Measurements from ENCODE around the gene TAS2R19.
"Not testable (repeated sequence)": the region's sequence is repeated elsewhere in the genome, so short reads cannot be mapped to it uniquely, and the experiment has no call there.

TAS2R19 gene, protein sequence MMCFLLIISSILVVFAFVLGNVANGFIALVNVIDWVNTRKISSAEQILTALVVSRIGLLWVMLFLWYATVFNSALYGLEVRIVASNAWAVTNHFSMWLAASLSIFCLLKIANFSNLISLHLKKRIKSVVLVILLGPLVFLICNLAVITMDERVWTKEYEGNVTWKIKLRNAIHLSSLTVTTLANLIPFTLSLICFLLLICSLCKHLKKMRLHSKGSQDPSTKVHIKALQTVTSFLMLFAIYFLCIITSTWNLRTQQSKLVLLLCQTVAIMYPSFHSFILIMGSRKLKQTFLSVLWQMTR

GRCh38 chr12:11022520-11022919 is at the start of gene TAS2R19:
Gene TAS2R19, minus strand, starts transcription at chr12:11022620. Its CDS starts 49 bp downstream, at chr12:11022571.
- H3K4me1 ChIP-seq: peaks cover 0 to 9% (median 6%) of the 10 kb centered on the region in 10 experiments; a peak in 14 of 20 replicates
- H3K36me3 ChIP-seq: peaks cover 10 to 24% (median 17%) of the 10 kb centered on the region in 11 experiments; a peak in 21 of 22 replicates
- no peaks in the 10 kb centered on the region for H3K27me3 ChIP-seq

DNA sequence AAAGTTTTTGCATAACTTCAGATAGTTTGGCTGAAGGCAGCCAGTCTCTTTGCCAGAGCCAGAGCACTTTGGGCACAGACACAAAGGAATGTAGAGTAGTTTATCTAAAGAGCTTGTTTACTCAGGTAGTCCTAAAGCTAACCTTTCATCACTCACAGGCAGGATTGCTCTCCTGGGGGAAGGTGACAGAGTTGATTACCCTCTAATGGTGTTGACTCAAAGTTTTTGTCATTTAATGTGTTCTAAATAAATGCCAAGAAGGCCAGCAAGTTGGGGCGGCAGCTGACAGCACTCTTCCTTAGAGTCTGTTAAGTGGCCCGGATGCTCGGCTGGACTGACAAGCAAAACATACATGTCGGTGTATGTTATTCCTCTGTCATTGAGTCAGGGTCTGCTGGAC is 49.0 kb upstream of the TAS2R19 start:
- Histone ChIP-seq H3K9ac (no peak overlapping the region), H3K36me3 (peaks cover 0 to 12% (median 3%) of the 10 kb centered on the region in 11 experiments; a peak in 5 of 22 replicates), H3K27ac (no peak overlapping the region), H3K4me2 (no peak overlapping the region), H3K4me1 (peaks cover 0 to 6% (median 0%) of the 10 kb centered on the region in 10 experiments; a peak in 1 of 20 replicates), H3K27me3 (no peaks in the 10 kb centered on the region), H3K9me3 (replicated peaks in 1 of 11) (no peaks in the 10 kb centered on the region), H3K4me3 (no peak overlapping the region), H4K20me1 (no peaks in the 10 kb centered on the region)
- no peak for TF ChIP-seq Cebpa-rat (IDR thresholded peaks at IDR 0.05)

More at GRCh38 chr12:11022520-11022919, at the start of gene TAS2R19:
- 0 out of 22 replicates have a peak, but pooled peaks cover 0 to 4% (median 0%) of the 10 kb centered on the region in 11 experiments for H4K20me1 ChIP-seq
- H3K4me3 ChIP-seq: no peak within 1 kb of the TSS
- H3K9ac ChIP-seq: no peak within 1 kb of the TSS
- TF ChIP-seq Cebpa-rat (IDR thresholded peaks at IDR 0.05): no peak
- peaks cover 13 to 23% (median 18%) of the 10 kb centered on the region in 11 experiments for H3K9me3 ChIP-seq (replicated peaks in 1 of 11)
- H3K27ac ChIP-seq: no peak within 1 kb of the TSS
- no peak within 1 kb of the TSS for H3K4me2 ChIP-seq

DNA sequence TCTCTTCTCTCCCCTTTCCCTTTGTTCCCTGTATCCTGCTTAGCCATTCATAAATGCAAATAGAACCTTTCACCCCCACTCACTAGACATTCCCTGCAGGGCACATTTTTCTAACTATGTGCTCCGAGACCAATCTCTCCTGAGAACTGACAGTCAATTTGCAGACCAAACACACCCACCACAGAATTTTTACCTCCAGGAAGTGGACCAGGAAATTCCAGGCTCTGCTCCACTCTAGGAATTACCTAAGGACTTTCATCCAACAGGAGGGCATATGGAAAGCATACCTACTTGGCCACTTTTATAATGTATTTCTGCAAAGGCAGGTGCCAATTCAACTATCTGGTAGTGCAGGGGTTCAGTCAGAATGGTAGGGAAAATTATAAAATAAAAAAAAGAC is 48.6 kb upstream of the TAS2R19 start:
- Histone ChIP-seq H3K4me2 (no peak overlapping the region), H3K27me3 (no peaks in the 10 kb centered on the region), H3K4me3 (no peak overlapping the region), H3K4me1 (peaks cover 0 to 6% (median 0%) of the 10 kb centered on the region in 10 experiments; a peak in 1 of 20 replicates), H4K20me1 (no peaks in the 10 kb centered on the region), H3K36me3 (peaks cover 0 to 12% (median 3%) of the 10 kb centered on the region in 11 experiments; a peak in 5 of 22 replicates), H3K27ac (no peak overlapping the region), H3K9ac (no peak overlapping the region), H3K9me3 (replicated peaks in 1 of 11) (no peaks in the 10 kb centered on the region)
- no peak for TF ChIP-seq Cebpa-rat (IDR thresholded peaks at IDR 0.05)

DNA sequence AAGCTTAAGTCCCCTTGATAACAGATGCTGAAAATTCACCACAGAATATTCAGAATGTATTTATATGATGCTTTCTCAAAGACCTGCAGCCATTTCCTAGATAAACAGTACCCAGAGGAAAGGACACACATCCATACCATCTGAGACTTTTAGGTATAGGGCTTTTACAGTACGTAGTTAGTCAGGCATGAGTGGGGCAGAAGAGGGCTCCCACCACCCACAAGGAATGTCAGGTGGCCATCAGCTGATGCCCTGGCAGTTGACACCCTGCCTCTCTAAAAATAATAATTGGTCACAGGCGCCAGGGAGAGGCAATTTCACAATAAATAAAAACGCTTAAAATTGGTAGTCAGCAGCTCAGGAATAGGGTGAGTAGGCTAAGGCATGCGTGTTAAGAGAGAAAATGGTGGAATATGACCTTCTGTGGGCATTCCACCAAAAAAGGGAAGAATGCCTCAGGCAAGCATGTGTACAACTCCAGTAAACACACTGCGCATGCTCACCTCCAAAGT is 47.5 kb upstream of the TAS2R19 start:
- H3K27ac ChIP-seq: no peak overlapping the region
- no peaks in the 10 kb centered on the region for H3K27me3 ChIP-seq
- H3K4me2 ChIP-seq: no peak overlapping the region
- no peaks in the 10 kb centered on the region for H4K20me1 ChIP-seq
- peaks cover 0 to 6% (median 0%) of the 10 kb centered on the region in 10 experiments; a peak in 1 of 20 replicates for H3K4me1 ChIP-seq
- H3K9me3 ChIP-seq (replicated peaks in 1 of 11): no peaks in the 10 kb centered on the region
- no peak overlapping the region for H3K4me3 ChIP-seq
- H3K36me3 ChIP-seq: peaks cover 0 to 12% (median 3%) of the 10 kb centered on the region in 11 experiments; a peak in 7 of 22 replicates
- no peak for TF ChIP-seq Cebpa-rat (IDR thresholded peaks at IDR 0.05)
- H3K9ac ChIP-seq: no peak overlapping the region

DNA sequence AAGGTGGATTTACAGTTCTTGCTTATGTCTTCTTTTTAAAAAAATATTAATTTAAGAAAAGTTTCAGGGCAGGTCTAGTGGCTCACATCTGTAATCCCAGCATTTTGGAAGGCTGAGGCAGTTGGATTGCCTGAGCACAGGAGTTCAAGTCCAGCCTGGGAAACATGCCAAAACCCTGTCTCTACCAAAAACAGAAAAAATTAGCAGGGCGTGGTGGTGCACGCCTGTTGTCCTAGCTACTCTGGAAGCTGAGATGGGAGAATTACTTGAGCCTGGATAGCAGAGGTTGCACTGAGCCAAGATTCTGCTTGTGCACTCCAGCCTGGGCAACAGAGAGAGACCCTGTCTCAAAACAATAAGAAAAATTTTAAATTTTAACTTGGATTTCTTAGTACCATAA is 45.1 kb upstream of the TAS2R19 start:
- Histone ChIP-seq H3K4me3 (no peak overlapping the region), H3K27ac (no peak overlapping the region), H3K27me3 (no peaks in the 10 kb centered on the region), H3K9ac (no peak overlapping the region), H3K9me3 (replicated peaks in 1 of 11) (no peaks in the 10 kb centered on the region), H3K36me3 (peaks cover 0 to 16% (median 3%) of the 10 kb centered on the region in 11 experiments; a peak in 7 of 22 replicates), H4K20me1 (no peaks in the 10 kb centered on the region; a peak in 3 of 22 replicates), H3K4me2 (no peak overlapping the region), H3K4me1 (no peaks in the 10 kb centered on the region)
- no peak for TF ChIP-seq Cebpa-rat (IDR thresholded peaks at IDR 0.05)

DNA sequence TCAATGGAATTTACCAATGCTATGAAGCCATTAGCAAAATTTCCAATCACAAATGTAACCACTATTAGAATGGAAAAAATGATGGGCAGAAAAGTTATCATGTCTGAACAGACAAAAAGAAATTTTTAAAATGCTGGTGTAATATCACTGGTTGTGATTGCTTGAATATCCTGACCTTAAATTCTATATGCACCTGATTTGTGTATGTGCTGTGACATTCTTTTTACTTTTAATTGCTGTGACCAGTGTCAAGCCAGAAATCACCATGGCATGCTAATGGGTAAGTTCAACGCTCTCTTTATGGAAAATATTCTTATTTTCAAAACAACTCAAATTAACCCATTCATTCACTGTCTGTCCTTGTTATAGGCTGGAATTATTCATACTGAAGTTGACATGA is 39.8 kb upstream of the TAS2R19 start, which contains the start of gene TAS2R46:
Gene TAS2R46 (minus strand): TSS at position 101 of the 400 bp plus-strand sequence. CDS start 0 bp downstream, at position 101.
- not testable (repeated sequence) for H3K4me2 ChIP-seq; H3K4me3 ChIP-seq; H3K4me1 ChIP-seq; H3K27me3 ChIP-seq; H3K9me3 ChIP-seq (replicated peaks in 1 of 11); H3K9ac ChIP-seq; H3K27ac ChIP-seq
- H4K20me1 ChIP-seq: peaks cover 0 to 17% (median 0%) of the 10 kb centered on the region in 11 experiments; a peak in 5 of 22 replicates
- H3K36me3 ChIP-seq: peaks cover 0 to 17% (median 0%) of the 10 kb centered on the region in 11 experiments; a peak in 7 of 22 replicates

GRCh38 chr12:11059784-11060183 is 37.4 kb upstream of the TAS2R19 start:
- no peaks in the 10 kb centered on the region for H3K4me1 ChIP-seq
- H3K9ac ChIP-seq: no peak overlapping the region
- no peak for TF ChIP-seq Cebpa-rat (IDR thresholded peaks at IDR 0.05)
- H3K4me2 ChIP-seq: no peak overlapping the region
- H3K36me3 ChIP-seq: peaks cover 0 to 20% (median 2%) of the 10 kb centered on the region in 11 experiments; a peak in 9 of 22 replicates
- H3K4me3 ChIP-seq: no peak overlapping the region
- no peaks in the 10 kb centered on the region for H3K27me3 ChIP-seq
- no peak overlapping the region for H3K27ac ChIP-seq
- peaks cover 0 to 9% (median 0%) of the 10 kb centered on the region in 11 experiments; a peak in 4 of 22 replicates for H3K9me3 ChIP-seq (replicated peaks in 1 of 11)
- peaks cover 0 to 17% (median 0%) of the 10 kb centered on the region in 11 experiments; a peak in 5 of 22 replicates for H4K20me1 ChIP-seq

GRCh38 chr12:11059041-11059440 is 36.6 kb upstream of the TAS2R19 start:
- Histone ChIP-seq H3K27ac (no peak overlapping the region), H3K9me3 (replicated peaks in 1 of 11) (peaks cover 0 to 9% (median 2%) of the 10 kb centered on the region in 11 experiments; a peak in 11 of 22 replicates), H4K20me1 (peaks cover 0 to 17% (median 0%) of the 10 kb centered on the region in 11 experiments; a peak in 4 of 22 replicates), H3K9ac (no peak overlapping the region), H3K4me2 (no peak overlapping the region), H3K4me3 (no peak overlapping the region), H3K36me3 (peaks cover 0 to 18% (median under 1%) of the 10 kb centered on the region in 11 experiments; a peak in 8 of 22 replicates), H3K27me3 (no peaks in the 10 kb centered on the region), H3K4me1 (no peaks in the 10 kb centered on the region)
- TF ChIP-seq Cebpa-rat (IDR thresholded peaks at IDR 0.05): no peak

DNA sequence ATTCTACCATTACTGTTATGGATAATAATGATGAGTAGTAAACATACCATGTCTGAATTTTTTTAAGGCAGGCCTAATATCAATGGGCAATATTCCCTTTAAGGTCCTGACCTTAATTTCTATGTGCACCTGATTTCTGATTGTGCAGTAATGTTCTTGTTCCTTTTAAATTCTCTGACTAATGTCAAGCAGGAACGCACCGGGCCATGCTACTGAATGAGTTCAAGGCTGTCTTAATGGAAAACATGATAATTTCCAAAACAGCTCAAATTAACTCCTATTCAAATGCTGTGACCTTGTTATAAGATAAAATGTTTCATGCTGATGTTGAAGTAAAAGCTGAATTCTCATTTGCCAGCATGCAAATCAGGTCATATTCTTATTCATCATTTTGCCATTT is 32.9 kb upstream of the TAS2R19 start:
- Histone ChIP-seq H3K4me2 (no peak overlapping the region), H3K9ac (no peak overlapping the region), H3K4me1 (no peaks in the 10 kb centered on the region), H3K36me3 (peaks cover 7 to 40% (median 16%) of the 10 kb centered on the region in 11 experiments), H3K9me3 (replicated peaks in 1 of 11) (peaks cover 23 to 46% (median 36%) of the 10 kb centered on the region in 11 experiments), H3K27ac (no peak overlapping the region), H3K4me3 (no peak overlapping the region), H4K20me1 (peaks cover 0 to 9% (median 0%) of the 10 kb centered on the region in 11 experiments; a peak in 4 of 22 replicates), H3K27me3 (no peaks in the 10 kb centered on the region)
- TF ChIP-seq Cebpa-rat (IDR thresholded peaks at IDR 0.05): no peak

GRCh38 chr12:11049806-11050531 is 27.5 kb upstream of the TAS2R19 start:
- not testable (repeated sequence) for H3K27ac ChIP-seq, H3K4me3 ChIP-seq, H3K4me2 ChIP-seq, H3K27me3 ChIP-seq, H3K9ac ChIP-seq, H4K20me1 ChIP-seq, H3K4me1 ChIP-seq
- Histone ChIP-seq H3K36me3 (peaks cover 31 to 65% (median 39%) of the 10 kb centered on the region in 11 experiments), H3K9me3 (replicated peaks in 1 of 11) (peaks cover 30 to 48% (median 44%) of the 10 kb centered on the region in 11 experiments)

DNA sequence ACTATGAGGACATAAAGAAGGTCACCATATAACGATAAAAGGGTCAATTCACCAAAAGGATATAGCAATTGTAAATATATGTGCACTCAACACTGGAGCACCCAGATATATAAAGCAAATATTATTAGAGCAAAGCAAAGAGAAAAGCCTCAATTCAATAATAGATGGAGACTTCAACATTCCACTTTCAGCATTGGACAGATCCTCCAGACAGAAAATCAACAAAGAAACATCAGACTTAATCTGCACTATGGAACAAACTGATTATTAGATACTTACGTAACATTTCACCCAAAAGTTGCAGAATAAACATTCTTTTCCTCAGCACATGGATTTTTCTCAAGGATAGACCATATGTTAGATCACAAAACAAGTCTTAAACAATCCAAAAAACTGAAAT is 18.9 kb upstream of the TAS2R19 start:
- not testable (repeated sequence) for H3K9ac ChIP-seq, H3K4me3 ChIP-seq, H3K4me1 ChIP-seq, H3K27me3 ChIP-seq, H3K4me2 ChIP-seq, H3K27ac ChIP-seq, H4K20me1 ChIP-seq
- peaks cover 23 to 59% (median 38%) of the 10 kb centered on the region in 11 experiments; a peak in 20 of 22 replicates for H3K36me3 ChIP-seq
- peaks cover 0 to 18% (median 4%) of the 10 kb centered on the region in 11 experiments; a peak in 6 of 22 replicates for H3K9me3 ChIP-seq (replicated peaks in 1 of 11)

Measured in BLaER1 treated with 17β-estradiol and CSF1 and Interleukin-3, amounts not matched to agents 10 nM and 100 nM (cell line).